Measurements from ENCODE around the gene STK33. TPM values are rescaled to one million over a fixed set of nuclear protein-coding genes. Genes with fewer than 3 reads are reported as not detected.

STK33 gene
- total and polyA plus RNA-seq, 2 of the 13 experiments (the other 11 are each of a cell fraction or from before 2014, with no cell fraction given): 2.7 to 12.6 TPM

GRCh38 chr11:8615291-8616032 is 21.4 kb upstream of the STK33 start:
- ATAC-seq (no peak), FAIRE-seq (no peak), DNase-seq (ENCODE audit: low spot score) (no peak)
- WGBS (ENCODE audit: low lambda C conversion rate): 89% methylated on average over 4 of the region's 4 CpGs
- no peaks in the 10 kb centered on the region for H3K4me1 ChIP-seq (ENCODE audit: insufficient read depth, low read length)
- H3K27me3 ChIP-seq (ENCODE audit: control insufficient read depth in 1 of 2, insufficient read depth in 2 of 2, low read length in 2 of 2): no peaks in the 10 kb centered on the region
- POLR2A ChIA-PET: no interaction called here
- no TSS peak for BruUV-seq (replicated peaks)
- H3K9ac ChIP-seq (ENCODE audit: insufficient read depth, low read depth, low read length): no peak overlapping the region
- H4K20me1 ChIP-seq (ENCODE audit: insufficient read depth, low read length): no peaks in the 10 kb centered on the region
- H3K27ac ChIP-seq (ENCODE audit: extremely low read length, insufficient read depth, low read length): no peak overlapping the region
- no peak overlapping the region for H3K4me3 ChIP-seq (replicated peaks in 1 of 3; ENCODE audit: insufficient read depth in 1 of 3, low read depth in 2 of 3, low read length in 3 of 3)
- H3K9me3 ChIP-seq (ENCODE audit: low read length): no peaks in the 10 kb centered on the region
- H3K79me2 ChIP-seq (ENCODE audit: insufficient read depth, low read length): no peaks in the 10 kb centered on the region
- CTCF ChIA-PET (ENCODE audit: low intra/inter-chr PET ratio, low total read pairs): no interaction called here
- no peak overlapping the region for H2AFZ ChIP-seq (ENCODE audit: low read length)
- H3K4me2 ChIP-seq (ENCODE audit: low read depth, low read length): no peak overlapping the region
- in situ Hi-C loops (cut with HindIII; ENCODE audit: extremely low pct_ligation_motif_present, low pct_unique_long_range_greater_than_20kb) (no loop called here), intact Hi-C loops (cut with micrococcal nuclease; ENCODE audit: unreplicated experiment) (no loop called here)
- peaks cover 5 to 29% of the 10 kb centered on the region in 2 experiments; a peak in 4 of 5 replicates for H3K36me3 ChIP-seq (replicated peaks in 1 of 2; ENCODE audit: control insufficient read depth in 1 of 2, insufficient read depth in 2 of 2, low read length in 2 of 2)
- TF ChIP-seq KDM3A (CRISPR knock-in tag; IDR thresholded peaks at IDR 0.05; ENCODE audit: low read depth) (no peak), SYNCRIP (IDR thresholded peaks at IDR 0.05; ENCODE audit: insufficient read depth, low read depth, low read length) (no peak)

- ChIA-PET CTCF (ENCODE audit: low intra/inter-chr PET ratio, low total read pairs) (no interaction called here), POLR2A (no interaction called here)
- H3K36me3 ChIP-seq (replicated peaks in 1 of 2; ENCODE audit: control insufficient read depth in 1 of 2, insufficient read depth in 2 of 2, low read length in 2 of 2): peaks cover 3 to 23% of the 10 kb centered on the region in 2 experiments; a peak in 3 of 5 replicates
- H3K9ac ChIP-seq (ENCODE audit: insufficient read depth, low read depth, low read length): no peak overlapping the region
- no peaks in the 10 kb centered on the region for H3K4me1 ChIP-seq (ENCODE audit: insufficient read depth, low read length)
- no peaks in the 10 kb centered on the region for H3K9me3 ChIP-seq (ENCODE audit: low read length)
- H3K79me2 ChIP-seq (ENCODE audit: insufficient read depth, low read length): no peaks in the 10 kb centered on the region
- no peak overlapping the region for H3K4me3 ChIP-seq (replicated peaks in 1 of 3; ENCODE audit: insufficient read depth in 1 of 3, low read depth in 2 of 3, low read length in 3 of 3)
- no peak overlapping the region for H3K27ac ChIP-seq (ENCODE audit: extremely low read length, insufficient read depth, low read length)
- no peaks in the 10 kb centered on the region for H3K27me3 ChIP-seq (ENCODE audit: control insufficient read depth in 1 of 2, insufficient read depth in 2 of 2, low read length in 2 of 2)
- BruUV-seq (replicated peaks): no TSS peak
- H4K20me1 ChIP-seq (ENCODE audit: insufficient read depth, low read length): no peaks in the 10 kb centered on the region
- H3K4me2 ChIP-seq (ENCODE audit: low read depth, low read length): no peak overlapping the region
- in situ Hi-C loops (cut with HindIII; ENCODE audit: extremely low pct_ligation_motif_present, low pct_unique_long_range_greater_than_20kb) (no loop called here), intact Hi-C loops (cut with micrococcal nuclease; ENCODE audit: unreplicated experiment) (no loop called here)
- TF ChIP-seq ZNF512B (CRISPR knock-in tag; IDR thresholded peaks at IDR 0.05; ENCODE audit: borderline replicate concordance): no peak
- no peak overlapping the region for H2AFZ ChIP-seq (ENCODE audit: low read length)
- FAIRE-seq: no peak
- 96% methylated on average over 4 of the region's 4 CpGs for whole genome bisulfite sequencing (ENCODE audit: low lambda C conversion rate)
- ATAC-seq: no peak
- DNase-seq (ENCODE audit: low spot score): no peak
These were observed 20.5 kb upstream of the STK33 start for GRCh38 chr11:8614497-8614896.
